GM21526 (cell line): ENCODE measurements around the gene CHRNA4.
"Not testable (repeated sequence)": the region's sequence is repeated elsewhere in the genome, so short reads cannot be mapped to it uniquely, and the experiment has no call there.

Experiments used
- ATAC-seq: cut with Tn5 transposase; IDR thresholded peaks from one replicate; pipeline ENCODE4 v1.9.1; 2021; ENCODE audit warnings: moderate library complexity; ENCODE audit not compliant: unreplicated experiment, low FRiP score

The CHRNA4 gene

DNA sequence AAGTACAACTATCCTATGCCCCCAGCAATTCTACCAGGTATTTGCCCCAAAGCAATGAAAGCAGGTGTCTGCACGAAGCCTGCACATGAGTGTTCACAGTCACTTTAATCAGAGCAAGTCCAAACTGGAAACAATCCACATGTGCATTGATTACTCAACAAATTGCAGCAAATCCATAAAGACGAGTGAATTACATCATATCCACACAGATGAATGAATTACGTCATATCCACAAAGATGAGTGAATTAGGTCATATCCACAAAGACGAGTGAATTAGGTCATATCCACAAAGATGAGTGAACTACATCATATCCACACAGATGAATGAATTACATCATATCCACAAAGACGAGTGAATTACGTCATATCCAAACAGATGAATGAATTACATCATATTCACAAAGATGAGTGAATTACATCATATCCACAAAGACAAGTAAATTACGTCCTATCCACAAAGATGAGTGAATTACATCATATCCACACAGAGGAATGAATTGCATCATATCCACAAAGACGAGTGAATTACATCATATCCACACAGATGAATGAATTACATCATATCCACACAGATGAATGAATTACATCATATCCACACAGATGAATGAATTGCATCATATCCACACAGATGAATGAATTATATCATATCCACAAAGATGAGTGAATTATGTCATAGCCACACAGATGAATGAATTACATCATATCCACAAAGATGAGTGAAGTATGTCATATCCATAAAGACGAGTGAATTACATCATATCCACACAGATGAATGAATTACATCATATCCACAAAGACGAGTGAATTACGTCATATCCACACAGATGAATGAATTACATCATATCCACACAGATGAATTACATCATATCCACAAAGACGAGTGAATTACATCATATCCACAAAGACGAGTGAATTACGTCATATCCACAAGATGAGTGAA lies 21.7 kb downstream of the CHRNA4 start:
- ATAC-seq: not testable (repeated sequence)

DNA sequence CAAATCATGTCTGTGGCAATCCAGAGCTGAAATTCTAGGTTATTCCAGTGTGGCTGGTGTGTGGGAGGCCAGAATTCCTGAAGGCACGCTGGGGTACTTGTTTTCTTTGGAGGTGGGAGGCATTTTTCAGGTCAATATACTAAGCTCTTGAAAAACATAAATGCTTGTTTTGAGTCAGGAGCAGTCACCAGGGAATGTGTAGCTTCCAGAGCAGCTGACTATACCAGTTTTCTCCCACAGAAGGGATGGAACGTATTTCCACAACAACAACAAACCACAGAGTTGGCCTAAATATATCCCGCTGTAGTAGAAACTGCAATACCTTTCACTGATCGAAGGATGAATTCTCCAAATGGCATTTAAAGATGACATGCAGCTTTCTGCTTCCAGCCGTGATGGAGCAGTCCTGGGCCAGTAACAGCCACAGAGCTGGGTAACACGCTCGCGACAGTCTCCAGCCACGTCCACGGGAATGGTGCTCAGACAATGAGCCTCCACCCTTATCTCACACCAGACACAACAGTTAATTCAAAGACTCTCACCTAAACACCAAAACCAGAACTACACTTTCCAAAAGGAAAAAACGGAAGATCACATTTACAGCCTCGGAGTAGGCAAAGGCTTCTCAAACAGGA lies 23.2 kb downstream of the CHRNA4 start:
- ATAC-seq: no peak

DNA sequence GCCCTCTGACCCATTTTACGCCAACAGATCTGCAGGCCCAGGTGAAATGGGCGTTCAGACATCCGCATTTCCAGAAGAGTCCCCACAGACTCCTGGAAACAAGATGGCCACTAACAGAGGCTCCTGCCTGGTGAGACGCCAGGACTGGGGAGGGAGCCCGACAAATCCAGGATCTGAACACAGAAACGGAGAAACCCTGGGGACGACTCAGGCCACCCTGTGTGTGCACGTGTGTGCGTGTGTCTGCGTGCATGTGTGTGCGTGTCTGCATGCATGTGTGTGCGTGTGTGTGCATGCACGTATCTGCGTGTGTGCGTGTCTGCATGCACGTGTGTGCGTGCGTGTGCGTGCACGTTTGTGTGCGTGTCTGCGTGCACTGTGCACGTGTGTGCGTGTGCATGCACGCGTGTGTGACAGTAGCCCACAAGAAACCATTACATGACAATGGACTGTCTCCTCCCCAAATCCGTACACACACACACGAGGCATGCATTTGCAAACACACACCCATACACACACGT lies 24.9 kb downstream of the CHRNA4 start:
- no peak for ATAC-seq

DNA sequence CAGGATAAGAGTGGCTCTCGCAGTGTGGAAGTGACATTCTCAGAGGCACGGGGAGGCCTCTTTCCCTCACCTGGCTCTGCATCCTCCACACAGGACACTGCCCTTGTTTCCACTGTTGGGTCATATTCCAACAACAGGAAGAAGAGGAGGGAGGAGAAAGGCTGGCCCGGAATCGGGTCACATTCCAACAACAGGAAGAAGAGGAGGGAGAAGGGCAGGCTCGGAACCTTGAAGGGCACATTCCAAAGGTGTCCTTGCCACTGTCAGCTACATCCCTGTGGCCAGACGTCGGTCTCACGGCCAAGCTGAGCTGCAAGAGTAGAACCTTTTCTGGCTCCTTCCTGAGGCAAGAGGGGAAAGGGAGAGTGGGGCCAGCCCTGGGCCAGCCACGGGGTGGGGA lies 25.4 kb downstream of the CHRNA4 start:
- ATAC-seq: no peak

DNA sequence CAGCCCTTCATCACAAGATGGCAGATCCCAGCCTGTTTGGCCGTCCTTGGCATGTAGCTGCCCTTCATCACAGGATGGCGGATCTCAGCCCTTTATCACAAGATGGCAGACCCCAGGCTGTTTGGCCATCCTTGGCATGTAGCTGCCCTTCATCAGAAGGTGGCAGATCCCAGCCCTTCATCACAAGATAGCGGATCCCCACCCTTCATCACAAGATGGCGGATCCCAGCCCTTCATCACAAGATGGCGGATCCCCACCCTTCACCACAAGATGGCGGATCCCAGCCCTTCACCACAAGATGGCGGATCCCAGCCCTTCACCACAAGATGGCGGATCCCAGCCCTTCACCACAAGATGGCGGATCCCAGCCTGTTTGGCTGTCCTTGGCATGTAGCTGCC lies 26.1 kb downstream of the CHRNA4 start:
- not testable (repeated sequence) for ATAC-seq

DNA sequence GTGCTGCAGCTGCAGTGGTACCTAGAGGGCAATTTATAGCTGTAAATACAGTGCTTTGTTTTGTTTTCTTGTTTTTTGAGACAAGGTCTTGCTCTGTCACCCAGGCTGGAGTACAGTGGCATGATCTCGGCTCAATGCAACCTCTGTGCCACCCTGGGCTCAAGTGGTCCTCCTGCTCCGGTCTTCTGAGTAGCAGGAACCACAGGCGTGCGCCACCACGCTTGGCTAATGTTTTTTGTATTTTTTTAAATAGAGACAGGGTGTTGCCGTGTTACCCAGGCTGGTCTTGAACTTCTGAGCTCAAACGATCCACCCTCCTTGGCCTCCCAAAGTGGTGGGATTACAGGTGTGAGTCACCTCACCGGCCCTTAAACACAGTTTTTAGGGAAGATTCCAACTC lies 26.8 kb downstream of the CHRNA4 start:
- no peak for ATAC-seq

DNA sequence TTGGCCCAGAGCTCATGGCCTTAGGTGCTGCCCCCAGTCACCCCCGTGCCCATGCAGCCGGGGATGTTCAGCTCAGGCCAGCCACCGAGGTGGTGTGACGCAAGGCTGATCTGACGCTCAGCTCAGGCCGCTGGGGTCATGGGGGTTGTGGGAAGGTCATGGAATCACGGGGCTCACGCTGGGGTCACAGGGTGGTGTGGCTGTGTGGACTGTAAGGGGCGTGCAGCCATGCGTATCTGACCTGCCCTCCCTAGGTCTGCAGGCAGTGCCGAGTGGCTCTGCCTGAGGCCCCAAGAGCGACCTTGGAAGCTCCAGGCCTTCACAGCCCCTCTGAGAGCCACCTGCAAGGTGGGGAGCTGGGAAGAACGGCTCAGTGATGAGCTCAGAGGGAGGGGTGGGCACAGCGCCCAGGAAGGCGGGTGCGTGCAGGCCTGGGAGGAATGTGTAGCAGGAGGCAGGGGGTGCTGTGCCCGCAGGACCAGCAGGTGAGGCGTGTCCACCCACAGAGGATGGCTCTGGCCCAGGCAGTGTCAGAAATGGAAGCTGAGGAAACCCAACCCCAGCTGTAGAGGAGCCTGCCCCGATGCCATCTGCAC lies 27.8 kb downstream of the CHRNA4 start:
- no peak for ATAC-seq

DNA sequence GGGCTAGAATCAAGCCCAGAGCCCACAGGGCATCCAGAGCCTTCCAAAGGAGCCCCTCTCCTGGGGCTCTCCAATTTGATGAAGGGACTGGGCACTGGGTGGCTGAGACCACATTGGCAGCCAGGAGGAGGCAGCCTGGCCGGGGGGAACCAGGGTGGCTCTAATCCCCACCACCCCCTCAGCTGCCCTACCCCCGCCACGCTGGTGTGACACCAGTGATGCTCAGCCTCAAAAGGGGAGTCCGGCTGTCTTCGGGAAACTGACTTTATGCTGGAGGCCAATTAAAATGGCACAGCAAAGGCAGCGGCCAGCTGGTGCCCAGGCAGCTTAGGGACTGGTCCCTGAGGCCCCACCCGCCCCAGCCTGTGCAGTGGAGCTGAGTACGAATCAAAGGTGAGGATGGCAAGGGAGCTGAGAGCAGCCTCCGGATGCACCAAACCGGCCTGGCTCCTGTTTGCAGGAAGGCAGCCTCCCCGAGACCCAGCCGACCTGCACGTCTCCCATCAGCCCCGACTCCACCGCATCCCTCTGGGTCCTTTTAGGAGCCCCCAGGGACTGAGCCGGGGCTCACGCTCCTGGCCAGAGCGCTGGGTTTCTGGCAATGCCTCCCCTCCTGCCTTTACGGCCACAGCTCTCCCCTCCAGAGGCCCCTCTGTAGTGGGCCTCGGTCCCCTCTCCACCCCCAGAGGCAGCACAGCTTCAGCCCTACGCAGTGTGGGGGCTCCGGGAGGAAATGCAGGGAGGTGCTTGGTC lies 28.5 kb downstream of the CHRNA4 start:
- no peak for ATAC-seq

DNA sequence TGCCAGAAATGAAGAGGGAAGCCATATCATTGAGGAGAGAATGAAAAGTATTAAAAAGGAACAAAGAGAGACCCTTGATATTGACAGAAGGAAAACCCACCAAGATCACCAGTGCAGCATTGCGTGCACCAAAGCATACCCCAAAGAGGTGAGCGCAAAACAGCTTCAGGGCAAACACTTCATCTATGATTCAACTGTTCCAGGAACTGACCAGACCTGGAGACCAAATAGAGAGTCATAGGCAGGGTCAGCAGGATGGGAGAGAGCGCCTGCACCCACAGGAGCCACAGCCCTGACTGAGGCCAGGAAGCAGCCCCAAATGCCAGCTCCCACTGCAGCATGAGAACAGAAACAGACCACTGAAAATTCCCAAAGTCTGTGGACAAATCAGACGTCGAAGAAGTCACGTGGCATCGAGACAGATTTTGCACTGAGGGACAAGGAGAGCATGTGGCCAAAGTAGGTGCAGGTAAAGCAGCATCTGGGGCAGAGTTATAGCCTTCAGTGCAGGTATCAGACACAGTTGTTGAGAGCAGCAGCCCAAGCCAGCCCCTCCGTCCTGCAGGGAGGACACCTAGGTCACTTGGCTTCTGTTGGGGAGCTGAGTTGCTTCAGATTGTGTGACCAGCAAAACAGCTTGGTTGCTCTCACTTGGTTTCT lies 29.3 kb downstream of the CHRNA4 start:
- no peak for ATAC-seq

DNA sequence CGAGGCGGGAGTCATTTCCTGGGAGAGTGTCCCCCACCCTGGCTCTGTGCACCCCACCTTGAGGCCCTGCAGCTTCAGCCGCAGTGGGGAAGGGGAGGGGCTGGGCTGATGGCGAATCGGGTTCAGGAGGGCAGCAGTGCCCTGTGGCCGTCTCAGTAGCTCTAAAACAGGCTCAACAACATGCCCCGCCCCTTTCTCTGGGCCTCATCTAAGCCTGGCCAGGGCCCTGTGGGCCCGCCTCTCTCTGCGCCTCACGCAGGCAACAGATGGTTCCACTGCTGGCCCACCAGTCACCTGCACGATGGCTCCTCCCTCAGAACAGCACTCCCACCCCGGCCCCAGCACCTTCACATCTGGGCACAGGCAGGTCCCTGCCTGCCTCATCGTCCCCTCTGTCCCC lies 30.2 kb downstream of the CHRNA4 start:
- no peak for ATAC-seq

DNA sequence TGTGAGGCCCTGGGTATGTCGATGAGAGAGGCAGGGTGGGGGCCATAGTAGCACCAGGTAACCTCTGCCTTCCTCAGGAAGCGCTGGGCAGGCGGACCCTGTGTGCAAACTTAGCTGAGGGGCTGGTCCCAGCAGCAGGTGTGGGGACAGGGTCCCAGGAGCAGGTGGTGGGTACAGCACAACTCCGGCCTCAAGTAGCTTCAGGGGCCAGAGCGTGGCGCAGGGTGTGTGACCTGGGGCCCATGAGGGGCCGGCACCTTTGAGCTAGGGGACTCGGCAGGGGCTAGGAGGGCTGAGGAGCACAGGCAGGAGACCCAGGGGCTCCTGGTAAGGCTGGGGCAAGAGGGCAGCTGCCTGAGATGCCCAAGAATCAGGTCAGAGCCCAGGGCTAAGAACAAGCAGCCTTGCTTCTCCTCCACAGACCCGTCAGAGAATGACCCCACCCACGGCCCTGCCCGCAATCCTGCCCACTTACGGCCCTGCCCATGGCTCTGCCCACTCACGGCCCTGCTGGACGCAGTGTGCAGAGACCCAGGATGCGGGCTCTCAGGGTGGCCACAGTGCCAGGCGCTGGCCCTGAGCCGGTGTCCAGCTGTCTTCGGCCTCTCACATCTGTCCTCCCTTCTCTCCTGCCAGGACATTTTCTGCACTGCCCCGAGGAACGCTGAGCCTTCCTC lies 30.9 kb downstream of the CHRNA4 start:
- ATAC-seq: no peak

DNA sequence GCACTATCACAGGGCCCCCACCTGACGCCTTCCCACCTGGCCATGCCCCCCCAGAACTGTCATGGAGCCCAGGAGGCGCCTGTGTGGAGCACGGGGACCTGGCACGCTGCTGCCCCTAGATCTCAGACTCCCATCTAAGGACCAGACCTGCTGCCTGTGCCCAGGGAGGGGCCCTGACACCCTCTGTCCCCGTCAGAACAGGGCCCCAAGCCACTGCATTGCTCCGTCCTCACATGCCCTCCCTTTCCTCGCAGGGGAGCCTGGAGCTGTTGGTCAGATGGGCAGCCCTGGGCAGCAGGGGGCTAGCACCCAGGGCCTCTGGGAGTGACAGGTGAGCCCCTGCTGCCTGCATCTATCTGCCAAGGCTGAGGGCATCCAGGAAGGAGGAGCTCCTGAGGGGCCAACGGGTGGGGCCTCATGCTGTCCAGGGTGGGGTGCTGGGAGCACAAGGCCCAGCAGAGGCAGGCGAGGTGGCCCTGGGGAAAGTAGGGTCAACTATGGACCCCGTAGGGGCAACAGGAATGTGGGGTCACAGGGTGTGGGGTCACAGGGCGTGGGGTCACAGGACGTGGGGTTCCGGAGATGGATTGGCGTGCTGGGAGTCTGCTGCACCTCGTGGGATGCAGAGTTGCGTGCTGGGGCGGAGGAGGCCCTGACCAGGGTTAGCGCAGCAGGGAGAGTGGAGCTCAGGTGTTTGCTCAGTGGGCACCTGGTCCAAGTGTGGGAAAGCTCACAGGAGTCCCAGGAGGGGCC lies 31.6 kb downstream of the CHRNA4 start:
- no peak for ATAC-seq

DNA sequence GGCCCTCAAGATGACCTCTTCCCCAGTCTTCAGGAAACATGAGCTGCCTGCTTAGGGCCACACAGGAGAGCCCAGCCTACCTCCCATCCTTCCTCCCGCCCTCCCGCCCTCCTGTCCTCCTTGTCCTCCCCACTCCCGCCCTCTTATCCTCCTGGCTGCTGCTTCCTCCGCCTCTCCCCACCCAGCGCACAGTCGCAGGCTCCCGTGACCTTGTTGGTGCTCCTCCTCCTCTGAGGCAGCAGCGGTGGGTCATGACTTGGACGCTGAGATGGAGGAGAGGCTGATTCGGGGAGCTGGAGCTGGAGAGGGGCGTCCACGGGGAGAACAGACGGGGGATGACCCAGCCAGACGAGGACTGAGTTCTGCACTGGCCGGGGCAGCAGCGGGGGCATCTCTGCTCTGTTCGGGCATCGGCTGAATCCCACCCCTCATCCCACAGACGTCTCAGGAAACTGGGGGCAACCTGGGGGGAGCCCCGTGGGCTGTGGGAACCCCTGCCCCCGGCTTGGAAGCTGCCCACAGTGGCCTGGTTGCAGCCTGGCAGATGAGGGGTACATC lies 32.4 kb downstream of the CHRNA4 start:
- ATAC-seq: no peak

DNA sequence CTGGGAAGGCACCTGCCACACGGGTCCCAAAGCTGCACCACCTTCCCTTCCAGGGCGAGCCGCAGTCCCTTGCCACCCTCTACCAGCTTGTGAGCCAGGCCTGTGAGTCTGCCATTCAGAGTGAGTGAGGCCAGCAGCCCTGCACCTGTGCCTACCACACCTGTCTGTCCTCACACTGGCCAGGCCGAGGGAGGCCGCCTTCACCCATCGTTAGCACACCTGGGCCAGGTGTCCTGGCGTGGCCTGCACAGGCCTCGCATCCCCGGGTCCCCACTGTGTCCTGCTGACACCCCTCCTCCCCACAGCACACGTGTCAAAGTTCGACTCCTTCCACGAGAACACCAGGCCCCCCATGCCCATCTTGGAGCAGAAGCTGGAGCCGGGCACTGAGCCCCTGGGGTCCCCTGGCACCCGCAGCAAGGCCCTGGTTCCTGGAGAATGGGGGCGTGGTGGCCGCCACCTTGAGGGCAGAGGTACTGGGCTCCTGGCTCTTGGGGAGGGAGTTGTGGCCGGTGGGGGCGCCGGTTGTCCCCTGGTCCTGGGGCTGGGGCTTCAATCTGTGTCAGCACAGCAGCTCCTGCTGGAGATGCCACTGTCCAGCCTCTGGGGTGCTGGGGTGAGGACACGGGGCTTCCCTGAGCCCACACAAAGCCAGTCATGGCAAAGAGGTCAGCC lies 33.0 kb downstream of the CHRNA4 start:
- no peak for ATAC-seq

DNA sequence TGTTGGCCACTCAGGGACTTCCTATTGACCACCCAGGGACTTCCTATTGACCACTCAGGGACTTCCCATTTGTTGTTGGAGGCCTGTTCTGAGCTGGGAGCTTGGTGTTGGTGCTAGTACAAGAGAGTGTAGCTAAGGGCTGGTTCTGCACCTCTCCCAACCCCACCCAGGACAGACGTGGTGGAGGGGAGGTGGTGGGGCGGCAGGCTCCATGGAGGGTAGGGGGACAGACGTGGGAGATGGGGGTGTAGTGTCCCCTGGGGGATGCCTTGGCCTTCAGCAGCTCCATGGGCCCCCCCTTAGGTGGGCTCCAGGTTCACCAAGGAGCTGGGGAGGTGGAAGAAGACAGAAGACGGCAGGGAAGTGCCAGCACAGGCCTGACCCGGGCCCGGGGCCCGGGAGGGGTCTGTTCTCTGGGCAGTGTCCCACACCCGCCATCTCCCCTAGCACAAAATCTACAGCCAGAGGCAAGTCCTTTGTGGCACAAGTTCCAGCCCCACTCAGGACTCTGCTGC lies 33.9 kb downstream of the CHRNA4 start:
- ATAC-seq: no peak

DNA sequence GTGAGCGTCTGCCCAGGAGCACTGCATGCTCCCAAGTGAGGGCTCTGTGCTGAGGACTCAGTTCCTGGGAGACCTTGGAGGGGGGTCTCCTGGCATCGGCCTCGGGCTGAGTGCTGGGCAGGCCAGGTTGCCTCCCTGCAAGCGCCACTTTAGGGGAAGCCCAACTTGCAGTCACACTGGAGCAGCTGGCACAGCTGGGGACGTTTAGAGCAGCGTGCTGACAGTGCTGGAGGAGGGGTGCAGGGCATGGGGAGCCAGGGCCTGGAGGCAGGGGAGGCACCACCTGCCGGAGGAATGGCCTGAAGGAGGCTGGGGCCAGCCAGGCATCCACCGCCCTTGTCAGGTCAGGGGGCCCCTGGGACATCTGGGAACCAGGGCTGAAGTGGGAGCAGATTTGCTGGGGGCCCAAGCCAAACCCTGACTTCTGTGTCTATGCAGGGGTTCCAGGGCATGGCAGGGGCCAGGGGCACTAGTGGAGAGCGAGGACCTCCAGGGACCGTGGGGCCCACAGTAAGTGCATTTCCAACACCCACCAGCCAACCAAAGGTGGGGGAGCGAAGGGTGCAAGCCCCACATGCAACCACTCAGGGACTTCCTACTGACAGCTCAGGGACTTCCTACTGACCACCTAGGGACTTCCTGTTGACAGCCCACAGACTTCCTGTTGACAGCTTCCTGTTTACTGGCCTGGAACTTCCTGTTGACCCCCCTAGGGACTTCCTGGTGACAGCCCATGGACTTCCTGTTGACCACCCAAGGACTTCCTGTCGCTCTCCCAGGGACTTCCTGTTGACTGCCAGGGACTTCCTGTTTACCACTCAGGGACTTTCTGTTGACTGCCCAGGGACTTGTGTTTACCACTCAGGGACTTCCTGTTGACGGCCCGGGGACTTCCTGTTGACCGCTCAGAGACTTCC lies 34.6 kb downstream of the CHRNA4 start:
- ATAC-seq: no peak
